HG03095 (cell line): ENCODE results near the gene CRB1.
"Not testable (repeated sequence)": the region's sequence is repeated elsewhere in the genome, so short reads cannot be mapped to it uniquely, and the experiment has no call there.

Source experiments
- ATAC-seq: cut with Tn5 transposase; IDR thresholded peaks from one replicate; pipeline ENCODE4 v1.9.1; 2021; ENCODE audit warnings: moderate library complexity; ENCODE audit not compliant: unreplicated experiment

Gene CRB1

DNA sequence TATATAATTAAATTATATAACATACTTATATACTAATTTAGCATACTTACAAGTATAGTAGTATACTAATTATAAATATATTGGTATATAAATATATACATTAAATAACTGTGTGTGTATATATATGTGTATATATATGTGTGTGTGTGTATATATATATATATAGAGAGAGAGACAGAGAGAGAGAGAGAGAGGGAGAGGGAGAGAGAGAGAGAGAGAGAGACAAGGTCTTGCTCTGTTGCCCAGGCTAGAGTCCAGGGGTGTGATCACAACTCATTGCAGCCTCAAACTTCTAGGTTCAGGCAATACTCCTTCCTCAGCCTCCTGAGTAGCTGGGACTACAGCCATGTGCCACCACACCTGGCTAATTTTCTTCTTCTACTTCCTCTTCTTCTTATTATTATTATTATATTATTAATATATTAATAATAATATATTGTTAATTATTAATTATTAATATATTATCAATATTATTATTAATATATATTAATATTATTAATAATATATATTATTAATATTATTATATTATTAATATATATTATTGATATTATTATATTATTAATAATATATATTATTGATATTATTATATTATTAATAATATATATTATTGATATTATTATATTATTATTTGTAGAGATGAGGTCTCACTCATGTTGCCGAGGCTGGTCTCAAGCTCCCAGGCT, 185.5 kb downstream of the CRB1 start:
- ATAC-seq, result no peak

DNA sequence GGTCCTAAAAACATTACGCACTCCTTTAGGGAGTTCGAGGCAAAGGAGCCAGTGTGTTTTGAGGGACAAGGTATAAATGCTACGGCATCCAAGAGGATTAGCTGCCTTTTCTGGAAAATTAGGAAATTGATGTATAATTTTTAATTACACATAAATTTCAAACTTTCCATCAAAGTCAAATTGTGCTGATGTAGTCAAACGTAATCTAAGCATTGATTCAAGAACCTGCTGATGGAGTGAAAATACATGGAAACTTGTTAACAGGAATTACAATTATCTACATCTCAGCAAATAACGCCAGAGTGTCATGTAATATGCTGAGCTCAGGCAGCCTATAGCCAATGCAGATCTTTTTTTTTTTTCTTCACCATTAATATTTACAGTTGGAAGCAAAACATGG, 194.5 kb downstream of the CRB1 start:
- ATAC-seq, result no peak

DNA sequence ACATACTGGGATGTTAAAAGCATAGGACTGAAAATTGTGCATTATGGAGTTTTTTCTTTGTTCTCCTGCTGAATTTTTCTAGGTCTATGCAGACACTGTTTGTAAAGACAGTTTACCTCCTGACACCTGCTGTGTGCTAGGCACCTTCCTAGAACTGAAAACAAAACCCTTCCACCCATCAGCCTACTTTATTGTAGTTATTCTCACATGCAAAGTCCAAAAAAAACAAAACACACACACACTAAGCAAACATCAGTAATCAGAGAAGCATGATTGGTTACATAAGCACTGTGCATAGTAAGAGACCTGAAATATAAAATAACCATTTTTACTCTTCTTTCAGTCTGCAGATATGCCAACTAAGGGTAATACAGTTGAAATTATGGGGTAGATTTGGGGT, 195.1 kb downstream of the CRB1 start:
- ATAC-seq, result no peak

DNA sequence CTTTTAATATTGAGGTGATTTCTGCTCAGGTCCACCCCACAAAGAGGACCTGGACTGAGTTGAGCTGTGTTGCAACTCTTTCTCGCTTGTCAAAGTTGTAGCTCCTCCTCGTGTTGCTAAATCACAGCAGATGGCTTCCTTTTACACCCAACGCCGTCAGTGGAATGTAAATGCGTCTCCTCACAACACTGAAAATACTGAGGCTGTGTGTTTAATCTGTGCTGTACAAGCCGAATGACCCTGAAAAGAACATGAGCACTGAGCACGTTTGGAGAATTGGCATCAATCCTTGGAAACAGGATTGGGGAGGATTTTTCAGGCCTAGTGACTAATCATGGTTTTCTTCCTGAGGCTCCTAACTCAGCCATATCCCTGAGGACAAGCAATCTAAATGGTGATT, 196.0 kb downstream of the CRB1 start:
- ATAC-seq, result no peak

DNA sequence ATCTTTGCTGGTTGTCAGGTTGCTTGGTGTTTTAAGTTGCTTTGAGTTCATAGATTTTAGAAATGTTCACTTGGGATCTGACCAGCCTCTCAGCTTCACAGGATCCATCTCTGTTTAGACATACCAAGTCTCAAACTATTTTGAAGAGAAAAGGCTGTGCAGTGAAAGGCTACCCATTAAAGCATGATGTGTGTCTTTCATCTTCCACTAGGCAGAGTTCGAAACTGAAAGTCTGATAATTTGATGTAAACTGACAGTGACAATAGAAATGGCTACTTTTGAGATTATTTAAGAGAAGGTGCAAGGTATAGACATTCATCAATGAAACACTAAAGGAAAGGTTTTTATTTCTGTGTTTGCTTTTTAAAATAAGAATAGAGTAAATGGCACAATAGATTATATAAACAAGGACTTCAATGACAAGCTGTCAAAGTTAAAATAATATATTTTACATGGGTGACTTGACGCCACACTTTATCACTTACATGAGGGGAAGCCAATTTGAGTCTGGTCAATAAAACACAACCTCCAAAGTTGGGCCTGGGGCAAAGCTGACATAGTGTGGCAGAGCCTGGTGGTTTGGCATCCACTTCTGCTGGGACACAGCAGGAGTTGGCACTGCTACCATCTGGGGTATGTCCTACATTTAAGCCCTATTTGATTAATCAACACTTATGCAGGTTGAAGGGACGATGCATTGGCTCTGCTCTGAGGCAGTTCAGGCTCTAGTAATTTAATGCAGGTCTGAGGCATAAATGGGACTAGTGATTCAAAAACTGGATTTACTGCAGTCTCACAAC, 197.7 kb downstream of the CRB1 start:
- ATAC-seq, result no peak

DNA sequence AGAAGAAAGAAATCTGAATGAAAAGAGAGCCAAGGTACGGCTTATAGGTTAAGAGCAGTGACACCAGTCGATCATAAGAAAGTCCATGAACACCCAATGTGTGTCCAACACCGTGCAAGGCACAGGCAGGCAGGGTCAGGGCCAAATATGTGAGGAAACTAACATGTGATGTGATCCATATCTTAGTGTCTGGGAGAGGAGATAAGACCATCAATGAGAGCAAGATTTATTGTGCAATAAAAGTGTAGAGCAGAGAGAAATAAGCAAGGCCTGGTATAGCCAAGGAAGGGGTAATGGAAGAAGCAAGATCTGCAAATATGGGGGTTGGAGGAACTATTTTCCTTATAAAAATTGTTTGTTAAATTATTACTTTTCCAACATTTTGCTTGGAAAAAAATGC, 198.8 kb downstream of the CRB1 start:
- no peak for ATAC-seq

DNA sequence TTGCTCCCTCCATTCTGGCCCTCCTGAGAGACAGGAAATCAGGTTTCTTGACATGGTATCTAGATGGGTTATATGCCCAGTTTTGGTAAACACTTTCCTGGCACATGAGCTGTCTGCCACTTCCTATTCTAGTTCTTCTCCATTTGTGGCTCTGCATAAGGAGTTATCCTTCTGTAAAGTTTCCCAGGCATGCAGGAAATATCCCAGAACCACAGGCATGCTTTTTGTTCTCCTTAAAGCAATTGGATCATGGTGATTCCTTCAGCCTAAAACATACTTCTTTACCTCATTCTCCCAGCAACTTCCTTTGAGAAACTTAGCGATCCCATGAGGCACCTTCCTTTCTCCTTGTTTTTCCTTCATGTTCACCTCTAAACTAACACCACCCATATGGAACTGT, 199.8 kb downstream of the CRB1 start:
- ATAC-seq, result no peak

DNA sequence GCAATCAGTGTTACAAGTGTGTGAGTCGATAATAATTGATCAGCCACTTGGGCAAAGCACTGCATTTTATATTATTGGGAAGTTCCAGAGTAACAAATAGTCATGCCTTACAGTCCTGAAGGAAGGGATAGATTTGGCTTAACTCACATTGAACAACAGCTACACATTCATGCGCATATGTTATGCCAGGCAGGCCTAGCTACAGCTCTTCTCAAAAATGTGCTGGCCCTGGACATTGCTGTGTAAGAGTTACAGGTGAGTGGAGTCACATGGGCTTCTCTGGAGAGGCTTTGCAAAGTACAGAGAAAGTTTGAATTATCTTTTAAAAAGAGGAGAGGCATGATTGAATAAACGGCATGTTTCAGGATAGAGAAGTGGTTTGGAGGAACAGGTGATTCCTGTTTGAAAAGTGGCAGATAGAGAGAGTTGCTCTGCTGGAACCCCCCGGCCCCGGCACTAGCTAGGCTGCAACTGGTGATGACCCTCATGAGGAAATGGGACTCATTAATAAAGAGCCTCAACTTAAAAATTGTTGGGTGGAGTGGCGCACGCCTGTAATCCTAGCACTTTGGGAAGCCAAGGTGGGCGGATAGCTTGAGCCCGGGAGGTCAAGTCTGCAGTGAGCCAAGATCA, 200.6 kb downstream of the CRB1 start:
- no peak for ATAC-seq

DNA sequence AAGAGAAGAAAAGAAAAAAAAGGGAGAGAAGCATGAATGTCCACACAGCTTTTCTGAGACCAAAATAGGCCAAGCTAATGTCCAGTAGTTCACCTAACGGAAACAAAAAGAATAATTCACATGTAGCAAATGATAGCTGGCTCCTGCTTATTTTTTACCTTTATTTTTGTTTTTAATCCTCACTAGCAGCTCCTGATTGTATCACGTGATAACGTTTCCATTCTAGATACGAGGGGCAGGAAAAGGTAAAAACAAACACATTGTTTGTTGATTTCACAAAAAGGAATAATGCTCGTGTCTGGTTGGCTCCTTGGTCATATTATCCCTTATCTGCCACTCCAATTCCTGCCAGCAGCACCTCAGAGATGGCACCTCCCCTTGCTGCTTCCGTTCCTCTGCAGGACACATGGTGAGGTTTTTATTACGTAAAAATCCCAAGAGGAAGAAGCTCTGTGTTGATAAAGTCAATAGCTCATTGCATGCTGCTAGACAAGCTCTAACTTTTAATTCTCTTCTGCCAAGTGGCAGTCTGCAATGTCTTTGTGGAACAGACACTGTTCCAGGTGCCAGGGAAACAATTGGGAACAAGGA, 201.7 kb downstream of the CRB1 start:
- no peak for ATAC-seq

DNA sequence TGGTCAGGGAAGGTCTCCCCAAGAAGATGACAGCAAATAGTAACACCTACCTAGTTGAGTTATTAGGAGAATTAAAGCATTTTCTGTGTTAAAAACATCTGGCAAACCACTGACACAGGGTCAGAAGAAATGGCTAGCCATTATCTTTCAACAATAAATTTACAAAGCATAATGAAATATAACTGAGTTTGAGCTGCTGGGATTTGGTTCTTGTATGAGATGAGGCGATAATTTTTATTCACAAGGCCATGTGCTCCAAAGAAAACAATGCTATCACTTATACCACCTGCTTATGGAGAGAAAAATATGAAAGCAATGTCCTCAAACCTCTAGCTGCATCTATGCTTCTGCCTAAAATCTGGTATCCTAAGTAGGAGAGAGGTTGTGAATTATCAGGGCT, 202.3 kb downstream of the CRB1 start:
- ATAC-seq, result no peak

DNA sequence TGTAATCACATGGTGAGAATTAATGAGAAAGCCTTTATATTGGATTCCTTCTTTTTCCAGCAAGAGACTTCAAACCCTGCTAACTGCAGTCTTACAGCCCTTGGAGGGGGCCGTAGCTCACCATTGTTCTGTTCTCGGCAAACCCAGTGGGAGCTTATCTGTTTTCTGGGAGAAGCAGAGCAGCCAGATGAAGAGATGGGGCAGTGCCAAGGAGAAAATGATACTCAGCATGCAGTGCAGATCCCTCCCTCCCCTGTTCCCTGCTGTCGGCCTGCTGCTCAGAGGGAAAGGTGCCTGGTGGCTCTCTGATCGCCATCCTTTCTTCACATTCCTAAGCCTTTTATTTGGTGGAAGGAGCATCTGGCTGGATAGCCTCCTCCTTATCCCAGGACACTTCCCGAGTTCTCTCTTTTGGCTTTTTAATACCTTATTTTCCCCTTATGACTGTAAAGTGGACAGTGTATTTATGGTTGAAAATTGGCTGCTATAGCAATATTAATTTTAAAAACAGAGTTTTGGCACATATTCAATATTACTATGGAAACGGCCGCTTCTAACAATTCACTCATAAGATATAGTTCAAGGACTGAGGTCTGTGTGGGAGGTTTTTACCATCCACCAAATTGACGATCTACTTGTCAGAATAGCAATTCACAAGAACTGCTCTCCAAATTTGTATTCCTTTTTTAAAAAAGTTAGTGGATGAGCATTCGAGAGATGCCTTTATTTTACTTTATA, 203.4 kb downstream of the CRB1 start:
- ATAC-seq, result no peak

DNA sequence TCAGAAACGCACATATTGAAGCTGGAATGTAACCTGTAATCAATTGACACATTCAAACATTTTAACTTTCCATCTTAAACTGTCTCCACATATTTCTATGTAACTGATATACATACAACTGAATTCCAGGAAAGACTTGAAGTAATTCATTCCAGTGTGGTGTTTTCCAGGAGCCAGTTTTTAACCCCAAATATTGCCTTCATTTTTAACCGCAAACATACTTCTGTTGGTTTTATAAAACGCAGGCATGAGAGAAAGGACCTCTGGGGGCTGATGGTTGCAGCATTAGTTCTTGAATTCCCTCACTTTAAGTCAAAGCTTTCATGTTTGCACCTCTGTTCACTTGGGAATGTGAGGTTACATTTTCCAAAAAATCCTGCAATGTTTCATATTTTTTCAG, 204.1 kb downstream of the CRB1 start:
- no peak for ATAC-seq

DNA sequence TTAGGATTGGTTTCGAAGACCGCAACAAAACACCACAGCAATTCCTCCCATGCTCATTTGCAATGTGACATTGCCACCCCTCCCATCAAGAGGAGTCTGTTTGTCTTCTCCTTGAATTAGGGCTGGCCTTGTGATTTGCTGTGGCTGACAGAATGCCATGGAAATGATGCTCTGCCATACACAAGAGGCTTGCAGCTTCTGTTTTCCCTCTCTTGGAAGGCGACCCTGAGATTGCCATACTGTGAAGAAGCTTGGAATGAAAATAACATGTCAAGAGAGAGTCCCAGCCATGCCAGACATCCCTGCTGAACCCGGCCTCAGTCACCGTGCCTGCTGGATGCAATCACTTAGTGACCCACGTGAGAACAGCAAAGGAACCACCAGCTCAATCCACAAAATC, 212.4 kb downstream of the CRB1 start:
- ATAC-seq, result no peak

DNA sequence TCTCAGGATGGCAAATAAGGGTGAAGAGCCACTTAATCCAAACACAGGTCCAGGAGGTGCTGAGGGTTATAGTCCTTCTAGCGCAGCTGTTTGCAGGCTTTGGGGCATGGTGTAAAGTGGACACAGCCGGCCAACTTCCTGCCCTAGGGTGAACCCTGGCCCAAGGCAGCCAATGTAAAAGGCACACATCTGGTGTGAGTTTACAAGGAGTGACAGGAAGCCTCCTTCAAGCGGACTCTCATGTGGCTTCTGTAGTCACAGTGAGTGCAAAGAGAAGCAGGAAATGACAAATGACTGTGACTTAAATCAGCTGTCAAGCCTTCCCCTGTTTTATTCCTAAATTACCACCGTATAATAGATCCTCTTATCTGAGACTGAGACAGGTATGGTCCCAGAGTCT, 213.0 kb downstream of the CRB1 start:
- no peak for ATAC-seq

DNA sequence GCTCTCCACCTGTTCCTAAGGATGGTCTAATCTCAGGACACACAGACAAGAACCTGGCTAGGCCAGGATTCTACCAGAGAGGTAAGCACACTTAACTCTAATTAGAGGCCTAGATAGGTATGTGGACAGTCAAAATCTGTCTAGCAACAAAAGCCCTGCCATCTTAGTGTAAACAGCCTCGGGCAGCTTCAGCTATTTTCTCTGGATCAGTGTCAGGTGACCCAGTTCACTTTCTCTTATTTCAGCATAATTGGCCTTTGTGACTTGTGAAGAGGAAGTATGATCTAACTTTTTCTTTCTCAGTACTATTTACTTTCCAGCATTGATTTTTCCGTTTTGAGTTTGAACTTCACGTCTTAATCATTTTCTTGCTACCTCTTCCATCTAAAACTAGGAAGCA, 217.7 kb downstream of the CRB1 start:
- ATAC-seq, result no peak

DNA sequence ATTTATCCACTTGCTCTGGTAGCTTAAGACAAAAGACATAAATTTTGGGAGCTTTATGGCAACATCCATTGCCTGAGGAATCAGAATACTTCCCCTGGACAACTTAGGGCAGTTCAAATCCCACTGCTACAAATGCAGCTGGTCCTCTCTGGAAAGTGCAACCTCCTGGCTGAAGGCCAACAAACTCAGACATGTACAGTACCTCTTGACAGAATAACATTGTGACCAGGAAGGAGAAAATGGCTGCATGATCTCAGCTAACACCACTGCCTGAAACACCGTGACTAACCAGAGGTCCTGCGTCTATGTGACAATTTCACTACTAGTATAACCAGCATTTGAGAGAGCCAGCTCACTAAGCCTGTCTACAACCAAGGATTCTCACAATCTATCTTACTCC, 218.9 kb downstream of the CRB1 start:
- no peak for ATAC-seq

DNA sequence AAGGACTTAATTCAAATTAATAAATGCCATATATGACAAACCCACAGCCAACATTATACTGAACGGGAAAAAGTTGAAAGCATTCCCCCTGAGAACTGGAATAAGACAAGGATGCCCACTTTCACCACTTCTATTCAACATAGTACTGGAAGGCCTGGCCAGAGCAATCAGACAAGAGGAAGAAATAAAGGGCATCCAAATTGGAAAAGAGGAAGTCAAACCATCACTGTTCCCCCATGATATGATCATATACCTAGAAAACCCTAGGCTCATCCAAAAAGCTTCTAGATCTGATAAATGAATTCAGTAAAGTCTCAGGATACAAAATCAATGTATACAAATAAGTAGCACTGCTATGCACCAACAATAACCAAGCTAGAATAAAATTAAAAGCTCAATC, 223.5 kb downstream of the CRB1 start:
- not testable (repeated sequence) for ATAC-seq

DNA sequence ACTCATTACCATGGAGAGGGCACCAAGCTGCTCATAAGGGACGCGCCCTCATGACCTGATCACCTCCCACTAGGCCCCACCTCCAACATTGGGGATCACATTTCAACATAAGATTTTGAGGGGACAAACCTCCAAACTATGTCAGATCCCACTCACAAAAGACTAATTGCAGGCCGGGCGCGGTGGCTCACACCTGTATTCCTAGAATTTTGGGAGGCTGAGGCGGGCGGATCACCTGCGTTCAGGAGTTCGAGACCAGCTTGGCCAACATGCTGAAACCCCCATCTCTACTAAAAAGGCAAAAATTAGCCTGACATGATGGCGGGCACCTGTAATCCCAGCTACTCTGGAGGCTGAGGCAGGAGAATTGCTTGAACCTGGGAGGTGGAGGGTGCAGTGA, 228.7 kb downstream of the CRB1 start:
- ATAC-seq, result no peak

DNA sequence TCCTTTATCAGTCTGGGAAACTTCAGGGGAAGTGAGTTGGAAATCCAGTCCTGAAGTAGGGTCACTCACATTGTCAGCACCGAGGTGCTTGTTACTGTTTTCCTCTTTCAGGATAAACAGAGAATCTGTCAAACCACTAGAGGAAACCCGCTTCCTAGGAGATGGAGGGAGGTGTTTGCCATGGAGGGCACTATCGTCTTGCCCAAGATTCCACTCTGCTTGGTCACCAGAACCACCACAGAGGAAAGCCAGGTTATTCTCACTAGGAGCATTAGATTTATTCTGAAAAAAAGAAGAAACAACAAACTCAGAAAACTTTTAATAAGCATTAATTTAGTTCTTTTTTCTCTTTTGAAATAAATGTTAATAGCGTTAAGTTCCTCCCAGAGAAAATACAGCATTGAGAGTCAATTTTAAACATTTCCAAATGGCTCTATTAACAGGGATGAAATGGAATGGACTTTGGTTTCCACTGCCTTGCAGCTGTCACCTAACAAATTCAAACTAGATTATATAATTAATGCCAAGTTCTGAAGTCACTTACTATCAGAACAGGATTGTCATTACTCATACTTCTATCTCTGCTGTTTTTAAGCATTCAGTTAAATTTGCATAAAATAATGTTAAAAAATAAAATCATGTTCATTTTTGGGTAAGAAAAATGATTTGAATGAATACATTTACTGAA, 242.8 kb downstream of the CRB1 start:
- ATAC-seq, result no peak

DNA sequence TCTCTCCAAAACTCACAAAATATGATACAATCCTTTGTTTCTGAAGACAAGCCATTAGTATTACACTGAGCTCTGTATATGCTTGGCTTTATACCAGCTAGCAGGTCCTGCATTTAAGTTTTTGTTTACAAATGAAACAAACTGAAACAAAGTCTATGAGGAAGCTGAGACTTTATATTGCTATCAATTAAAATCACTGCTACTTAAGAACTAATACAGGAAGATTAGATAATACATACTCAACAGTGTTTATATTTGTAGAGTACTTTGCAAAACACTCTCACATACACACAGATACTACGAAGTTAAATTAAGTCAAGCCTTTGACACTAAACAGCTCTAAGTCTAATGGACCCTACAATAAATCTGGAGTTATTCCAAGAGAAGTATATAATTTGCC, 247.4 kb downstream of the CRB1 start:
- no peak for ATAC-seq
